Endodermal cell (in vitro differentiated cells): Measurements from ENCODE around the gene ANO6. TPM values are rescaled to one million over a fixed set of nuclear protein-coding genes. Genes with fewer than 3 reads are reported as not detected.

Experiments used
- DNase-seq: peaks from one replicate; pipeline ENCODE4 v3.0.0-alpha.2; 2017
- H3K27ac ChIP-seq: 2 replicates; pipeline ENCODE4 v1.5.1; 2013; ENCODE audit warnings: mild to moderate bottlenecking, low read depth, low read length, moderate library complexity
- H3K27me3 ChIP-seq: 2 replicates; pipeline ENCODE4 v1.6.1; 2013; ENCODE audit warnings: mild to moderate bottlenecking, low read length, moderate library complexity; ENCODE audit not compliant: insufficient read depth, control insufficient read depth, poor library complexity, severe bottlenecking
- H3K36me3 ChIP-seq: 2 replicates; pipeline ENCODE4 v1.7.0; 2013; ENCODE audit warnings: mild to moderate bottlenecking, low read length, moderate library complexity; ENCODE audit not compliant: control insufficient read depth, insufficient read depth
- H3K4me1 ChIP-seq: one replicate; pipeline ENCODE4 v1.7.0; 2013; ENCODE audit warnings: low read length; ENCODE audit not compliant: control insufficient read depth, insufficient read depth
- H3K4me3 ChIP-seq: 2 replicates; pipeline ENCODE4 v1.5.1; 2013; ENCODE audit warnings: mild to moderate bottlenecking, low read length, moderate library complexity
- H3K9ac ChIP-seq: 2 replicates; pipeline ENCODE4 v1.6.1; 2013; ENCODE audit warnings: mild to moderate bottlenecking, low read length, moderate library complexity; ENCODE audit not compliant: poor library complexity, severe bottlenecking; ENCODE audit errors: extremely low read depth
- H3K9me3 ChIP-seq: 2 replicates; pipeline ENCODE4 v1.6.1; 2013; ENCODE audit warnings: mild to moderate bottlenecking, low read length, moderate library complexity; ENCODE audit not compliant: control insufficient read depth
- H3K27ac Mint-ChIP-seq: 2 replicates; pipeline ENCODE4 v1.8.0; 2020; ENCODE audit warnings: mixed read lengths
- H3K27me3 Mint-ChIP-seq: 2 replicates; pipeline ENCODE4 v1.8.0; 2021; ENCODE audit warnings: mild to moderate bottlenecking, mixed read lengths; ENCODE audit not compliant: insufficient read depth
- H3K36me3 Mint-ChIP-seq: 2 replicates; pipeline ENCODE4 v1.8.0; 2020; ENCODE audit warnings: low read depth, mixed read lengths
- H3K4me1 Mint-ChIP-seq: 2 replicates; pipeline ENCODE4 v1.8.0; 2020; ENCODE audit warnings: mixed read lengths
- H3K4me3 Mint-ChIP-seq: 2 replicates; pipeline ENCODE4 v1.8.0; 2020; ENCODE audit warnings: mild to moderate bottlenecking, moderate library complexity, mixed read lengths
- H3K9me3 Mint-ChIP-seq: 2 replicates; pipeline ENCODE4 v1.8.0; 2020; ENCODE audit warnings: mild to moderate bottlenecking, mixed read lengths
- CTCF ChIP-seq: fragments of 200-600 bp; sonication (generic); conservative IDR thresholded peaks from 2 replicates; pipeline ENCODE4 v1.5.0; 2021; ENCODE audit warnings: antibody characterized with exemption, mild to moderate bottlenecking
- WGBS, 2 experiments: methylation state at CpG; one replicate each; pipeline versions ENCODE4 v1.1.5 to v1.1.7; 2013; ENCODE audit warnings: missing lambda C conversion rate in 2 of 2, mixed read lengths in 1 of 2; ENCODE audit not compliant: insufficient coverage in 1 of 2, insufficient read length in 1 of 2; 5-methylcytosine and 5-hydroxymethylcytosine counted together
- total RNA-seq, 2 donors: library from RNA; stranded (reverse); fragmentation: NEBNext Ultra II Directional in 1 of 2; extraction: Animal tissue kit (Norgen Biotek cat#: 25700) in 1 of 2; gene quantifications; 2 replicates in 1 of 2; 3 replicates in 1 of 2; pipeline ENCODE4 v1.2.1, GENCODE V29; 2021

The ANO6 gene
- total RNA-seq, 2 donors from 2014 or later = 53.5 to 55.2 TPM

GRCh38 chr12:45353944-45354343 lies 138.0 kb downstream of the ANO6 start:
- Mint-ChIP-seq H3K36me3 (peaks cover 72% of the 10 kb centered on the region), H3K4me3 (no peak overlapping the region)

GRCh38 chr12:45354399-45354798 lies 138.5 kb downstream of the ANO6 start:
- Histone ChIP-seq H3K36me3 (peaks cover 51% of the 10 kb centered on the region), H3K27me3 (no peaks in the 10 kb centered on the region), H3K9me3 (peaks cover 17% of the 10 kb centered on the region), H3K27ac (no peak overlapping the region), H3K4me1 (peaks cover 2% of the 10 kb centered on the region), H3K9ac (no peak overlapping the region), H3K4me3 (no peak overlapping the region)
- no peaks in the 10 kb centered on the region for H3K27me3 Mint-ChIP-seq
- H3K27ac Mint-ChIP-seq = peak overlapping the region; percentile 40
- no peak overlapping the region for H3K4me3 Mint-ChIP-seq
- H3K4me1 Mint-ChIP-seq = peaks cover 15% of the 10 kb centered on the region
- H3K9me3 Mint-ChIP-seq = peaks cover 10% of the 10 kb centered on the region
- DNase-seq = no peak
- no peak for TF ChIP-seq CTCF
- H3K36me3 Mint-ChIP-seq = peaks cover 71% of the 10 kb centered on the region

More at GRCh38 chr12:45353944-45354343, 138.0 kb downstream of the ANO6 start:
- Histone ChIP-seq H3K36me3 (peaks cover 54% of the 10 kb centered on the region), H3K27me3 (no peaks in the 10 kb centered on the region), H3K9ac (no peak overlapping the region), H3K4me3 (no peak overlapping the region), H3K9me3 (peaks cover 20% of the 10 kb centered on the region), H3K27ac (no peak overlapping the region), H3K4me1 (peaks cover 2% of the 10 kb centered on the region)
- TF ChIP-seq CTCF = no peak
- Mint-ChIP-seq H3K9me3 (peaks cover 10% of the 10 kb centered on the region), H3K27ac (peak overlapping the region; percentile 40), H3K27me3 (no peaks in the 10 kb centered on the region), H3K4me1 (peaks cover 15% of the 10 kb centered on the region)
- WGBS, 2 experiments = 85 to 96% methylated on average over 2 of the region's 2 CpGs
- no peak for DNase-seq

- Histone ChIP-seq H3K4me1 (peaks cover 2% of the 10 kb centered on the region), H3K9me3 (peaks cover 4% of the 10 kb centered on the region), H3K4me3 (no peak overlapping the region), H3K27me3 (no peaks in the 10 kb centered on the region), H3K36me3 (peaks cover 46% of the 10 kb centered on the region), H3K9ac (no peak overlapping the region), H3K27ac (no peak overlapping the region)
- Mint-ChIP-seq H3K4me1 (peaks cover 15% of the 10 kb centered on the region), H3K4me3 (no peak overlapping the region), H3K27me3 (no peaks in the 10 kb centered on the region), H3K36me3 (peaks cover 71% of the 10 kb centered on the region), H3K9me3 (peaks cover 3% of the 10 kb centered on the region), H3K27ac (peak overlapping the region; percentile 18)
- DNase-seq = no peak
- TF ChIP-seq CTCF = no peak
- WGBS, 2 experiments = 91 to 95% methylated on average over 3 of the region's 3 CpGs
Observed at GRCh38 chr12:45355730-45356129, 139.8 kb downstream of the ANO6 start.
